ENCODE results near the gene MYT1.
"Not testable (repeated sequence)": the region's sequence is repeated elsewhere in the genome, so short reads cannot be mapped to it uniquely, and the experiment has no call there.

MYT1 gene

GRCh38 chr20:64164123-64164836, at the start of gene MYT1:
TSS of gene MYT1 (plus strand) at chr20:64164452. CDS start at chr20:64198862, 34,410 bp downstream.
- no peak for DNase-seq (ENCODE audit: extremely low read depth, low read depth)
- no peak for TF ChIP-seq CTCF (IDR thresholded peaks at IDR 0.05; ENCODE audit: low read depth, low read length)

GRCh38 chr20:64115171-64115911, 48.9 kb upstream of the MYT1 start:
- TF ChIP-seq CTCF (IDR thresholded peaks at IDR 0.05; ENCODE audit: low read depth, low read length) = no peak
- DNase-seq (ENCODE audit: extremely low read depth, low read depth) = no peak

GRCh38 chr20:64116016-64116415, 48.2 kb upstream of the MYT1 start:
- DNase-seq (ENCODE audit: extremely low read depth, low read depth) = no peak
- no peak for TF ChIP-seq CTCF (IDR thresholded peaks at IDR 0.05; ENCODE audit: low read depth, low read length)

- no peak for DNase-seq (ENCODE audit: extremely low read depth, low read depth)
- TF ChIP-seq CTCF (IDR thresholded peaks at IDR 0.05; ENCODE audit: low read depth, low read length) = no peak
These were observed 47.5 kb upstream of the MYT1 start for GRCh38 chr20:64116541-64117431.

GRCh38 chr20:64117432-64117777, 46.8 kb upstream of the MYT1 start:
- DNase-seq (ENCODE audit: extremely low read depth, low read depth) = not testable (repeated sequence)

GRCh38 chr20:64119301-64119680, 45.0 kb upstream of the MYT1 start:
- no peak for TF ChIP-seq CTCF (IDR thresholded peaks at IDR 0.05; ENCODE audit: low read depth, low read length)
- no peak for DNase-seq (ENCODE audit: extremely low read depth, low read depth)

- no peak for DNase-seq (ENCODE audit: extremely low read depth, low read depth)
- TF ChIP-seq CTCF (IDR thresholded peaks at IDR 0.05; ENCODE audit: low read depth, low read length) = no peak
These were observed 44.4 kb upstream of the MYT1 start for GRCh38 chr20:64119681-64120341.

Data from AG09319 (cell line).